ENCODE data around the gene CUL3.

CUL3 gene

GRCh38 chr2:224546926-224547325, 38.2 kb downstream of the CUL3 start:
- TF ChIP-seq REST (IDR thresholded peaks at IDR 0.05; ENCODE audit: insufficient read depth in 1 of 2, low read depth in 2 of 2, low read length in 2 of 2): no peak
- no peak for TF ChIP-seq TAF1 (IDR thresholded peaks at IDR 0.05; ENCODE audit: borderline replicate concordance, insufficient read depth, low read length)
- TF ChIP-seq FOXP2 (optimal IDR thresholded peaks at IDR 0.05; ENCODE audit: borderline replicate concordance, extremely low read depth, extremely low read length, insufficient read depth): no peak
- TF ChIP-seq SIN3A (IDR thresholded peaks at IDR 0.05; ENCODE audit: borderline replicate concordance, insufficient read depth, low read length): no peak
- TF ChIP-seq POLR2AphosphoS5 (IDR thresholded peaks at IDR 0.05; ENCODE audit: low read depth, low read length): no peak

- TF ChIP-seq TAF1 (IDR thresholded peaks at IDR 0.05; ENCODE audit: borderline replicate concordance, insufficient read depth, low read length): no peak
- no peak for TF ChIP-seq REST (IDR thresholded peaks at IDR 0.05; ENCODE audit: insufficient read depth in 1 of 2, low read depth in 2 of 2, low read length in 2 of 2)
- TF ChIP-seq POLR2AphosphoS5 (IDR thresholded peaks at IDR 0.05; ENCODE audit: low read depth, low read length): no peak
- no peak for TF ChIP-seq SIN3A (IDR thresholded peaks at IDR 0.05; ENCODE audit: borderline replicate concordance, insufficient read depth, low read length)
- TF ChIP-seq FOXP2 (optimal IDR thresholded peaks at IDR 0.05; ENCODE audit: borderline replicate concordance, extremely low read depth, extremely low read length, insufficient read depth): no peak
These were observed 39.1 kb downstream of the CUL3 start for GRCh38 chr2:224545884-224546644.

- TF ChIP-seq REST (IDR thresholded peaks at IDR 0.05; ENCODE audit: insufficient read depth in 1 of 2, low read depth in 2 of 2, low read length in 2 of 2) (no peak), TAF1 (IDR thresholded peaks at IDR 0.05; ENCODE audit: borderline replicate concordance, insufficient read depth, low read length) (no peak), FOXP2 (optimal IDR thresholded peaks at IDR 0.05; ENCODE audit: borderline replicate concordance, extremely low read depth, extremely low read length, insufficient read depth) (no peak), POLR2AphosphoS5 (IDR thresholded peaks at IDR 0.05; ENCODE audit: low read depth, low read length) (no peak), SIN3A (IDR thresholded peaks at IDR 0.05; ENCODE audit: borderline replicate concordance, insufficient read depth, low read length) (no peak)
These were observed 41.2 kb downstream of the CUL3 start for GRCh38 chr2:224543939-224544338.

GRCh38 chr2:224538561-224539138, 46.5 kb downstream of the CUL3 start:
- TF ChIP-seq SIN3A (IDR thresholded peaks at IDR 0.05; ENCODE audit: borderline replicate concordance, insufficient read depth, low read length) (no peak), FOXP2 (optimal IDR thresholded peaks at IDR 0.05; ENCODE audit: borderline replicate concordance, extremely low read depth, extremely low read length, insufficient read depth) (no peak), POLR2AphosphoS5 (IDR thresholded peaks at IDR 0.05; ENCODE audit: low read depth, low read length) (no peak), TAF1 (IDR thresholded peaks at IDR 0.05; ENCODE audit: borderline replicate concordance, insufficient read depth, low read length) (no peak), REST (IDR thresholded peaks at IDR 0.05; ENCODE audit: insufficient read depth in 1 of 2, low read depth in 2 of 2, low read length in 2 of 2) (no peak)
